Liver (tissue), 3 donors: Measurements from ENCODE around the gene FBXO22.

Source experiments
- ATF3 ChIP-seq: IDR thresholded peaks from 2 replicates; pipeline ENCODE4 v1.6.1; 2016; ENCODE audit warnings: antibody characterized with exemption
- CTCF ChIP-seq: fragments of 150-350 bp; IDR thresholded peaks from 2 replicates; pipeline ENCODE4 v1.5.1; 2017; ENCODE audit warnings: improper control_type of control experiment, low read depth, low read length; ENCODE audit not compliant: missing input control
- EGR1 ChIP-seq, 2 donors: IDR thresholded peaks; 2 replicates each; pipeline ENCODE4 v1.6.1; 2016 to 2018; ENCODE audit warnings: antibody characterized with exemption in 2 of 2, low read depth in 2 of 2
- FOXA1 ChIP-seq: IDR thresholded peaks from 2 replicates; pipeline ENCODE4 v1.6.1; 2016; ENCODE audit warnings: antibody characterized with exemption
- FOXA2 ChIP-seq: IDR thresholded peaks from 2 replicates; pipeline ENCODE4 v1.6.1; 2016; ENCODE audit warnings: antibody characterized with exemption
- GABPA ChIP-seq, 2 donors: IDR thresholded peaks in 1 of 2; conservative IDR thresholded peaks in 1 of 2; 2 replicates each; pipeline ENCODE4 v1.6.1; 2016; ENCODE audit warnings: antibody characterized with exemption in 2 of 2, mild to moderate bottlenecking in 1 of 2, moderate library complexity in 1 of 2
- JUND ChIP-seq, 2 donors: IDR thresholded peaks; 2 replicates each; pipeline ENCODE4 v1.6.1; 2016; ENCODE audit warnings: antibody characterized with exemption in 2 of 2
- MAX ChIP-seq: IDR thresholded peaks from 2 replicates; pipeline ENCODE4 v1.6.1; 2016; ENCODE audit warnings: antibody characterized with exemption
- RAD21 ChIP-seq, 2 donors: IDR thresholded peaks; 2 replicates each; pipeline ENCODE4 v1.6.1; 2016; ENCODE audit warnings: antibody characterized with exemption in 2 of 2, mild to moderate bottlenecking in 2 of 2
- REST ChIP-seq: IDR thresholded peaks from 2 replicates; pipeline ENCODE4 v1.6.1; 2016; ENCODE audit warnings: antibody characterized with exemption, mild to moderate bottlenecking
- SP1 ChIP-seq: IDR thresholded peaks from 2 replicates; pipeline ENCODE4 v1.6.1; 2018; ENCODE audit warnings: antibody characterized with exemption, mild to moderate bottlenecking
- TAF1 ChIP-seq: conservative IDR thresholded peaks from 2 replicates; pipeline ENCODE4 v1.6.1; 2016; ENCODE audit warnings: antibody characterized with exemption, mild to moderate bottlenecking
- YY1 ChIP-seq: IDR thresholded peaks from 2 replicates; pipeline ENCODE4 v1.6.1; 2016; ENCODE audit warnings: antibody characterized with exemption, mild to moderate bottlenecking
- donor health status: healthy.
- donor health status: healthy.

GRCh38 chr15:75989045-75989444 is 85.4 kb downstream of the FBXO22 start:
- TF ChIP-seq CTCF (no peak), YY1 (no peak), REST (no peak), FOXA2 (no peak), RAD21 (IDR thresholded peaks at IDR 0.05) (no peak), MAX (no peak), JUND (IDR thresholded peaks at IDR 0.05) (no peak), SP1 (no peak), GABPA (IDR thresholded peaks at IDR 0.05 in 1 of 2, conservative IDR thresholded peaks at IDR 0.05 in 1 of 2) (no peak), FOXA1 (no peak), EGR1 (IDR thresholded peaks at IDR 0.05; ENCODE audit: low read depth in 2 of 2) (no peak), ATF3 (no peak), TAF1 (no peak)
